Mammary epithelial cell (primary cell): ENCODE results near the gene WHRN.

Source experiments
- CTCF ChIP-seq, 2 donors: IDR thresholded peaks in 1 of 2; conservative IDR thresholded peaks in 1 of 2; 2 replicates each; pipeline ENCODE4 v1.5.1; 2011 to 2012; ENCODE audit warnings: inconsistent platforms in 2 of 2, low read length in 2 of 2, mild to moderate bottlenecking in 2 of 2, control low read depth in 1 of 2, low read depth in 1 of 2; ENCODE audit not compliant: insufficient read depth in 1 of 2; ENCODE audit errors: extremely low read depth in 1 of 2
- EZH2 ChIP-seq: IDR thresholded peaks from 2 replicates; pipeline ENCODE4 v1.6.1; 2012; ENCODE audit warnings: low read length, inconsistent platforms, borderline replicate concordance

- TF ChIP-seq CTCF (conservative IDR thresholded peaks at IDR 0.05 in 1 of 2, IDR thresholded peaks at IDR 0.05 in 1 of 2; ENCODE audit: extremely low read depth in 1 of 2, insufficient read depth in 1 of 2, low read depth in 1 of 2, low read length in 2 of 2) (no peak), EZH2 (no peak)
Observed at GRCh38 chr9:114437401-114437893, 67.8 kb downstream of the WHRN start.
